ENCODE data around the gene IMP3. TPM values are rescaled to one million over a fixed set of nuclear protein-coding genes. Genes with fewer than 3 reads are reported as not detected.
"Not testable (repeated sequence)": the region's sequence is repeated elsewhere in the genome, so short reads cannot be mapped to it uniquely, and the experiment has no call there.

IMP3 gene
- total and polyA plus RNA-seq, 10 donors = 51.3 to 177 (median 103) TPM

DNA sequence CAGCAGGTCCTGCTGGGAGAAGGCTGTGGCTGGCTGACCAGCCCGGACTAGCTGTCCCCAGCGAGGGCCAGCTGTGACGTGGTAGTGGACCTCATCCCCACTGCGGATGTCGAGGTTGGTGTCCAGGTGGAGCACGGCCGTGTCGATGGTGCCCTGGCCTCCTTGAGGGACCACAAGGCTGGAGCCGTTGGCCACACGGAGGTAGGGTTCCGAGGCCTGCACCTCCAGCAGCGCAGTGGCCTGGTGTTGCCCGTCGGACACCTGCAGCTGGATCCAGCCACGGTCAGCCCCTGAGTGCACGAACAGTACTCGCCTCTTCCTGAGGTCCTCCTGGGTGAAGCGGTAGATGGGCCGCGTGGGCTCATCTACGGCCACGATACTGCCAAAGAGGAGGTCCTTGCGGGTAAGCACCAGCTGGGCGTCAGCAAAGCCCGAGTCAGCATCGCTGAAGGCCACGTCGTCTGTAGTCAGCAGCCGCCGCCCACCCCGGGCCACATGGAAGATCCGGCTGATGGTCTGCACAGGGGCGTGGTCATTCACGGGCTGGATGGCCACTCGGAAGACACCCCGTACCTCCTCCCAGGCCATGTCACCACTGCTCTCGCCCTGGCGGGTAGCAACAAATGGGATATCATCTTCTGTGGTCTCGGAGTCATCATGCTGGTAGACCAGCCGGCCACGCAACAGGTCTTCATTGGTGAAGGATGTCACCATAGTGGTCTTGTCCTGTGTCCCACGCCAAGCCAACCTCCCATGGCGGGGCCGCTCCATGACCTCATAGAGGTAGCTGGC, 47.7 kb upstream of the IMP3 start:
- Histone ChIP-seq H3K4me1 (peaks cover 0 to 23% (median 9%) of the 10 kb centered on the region in 6 donors), H3K27ac (no peak overlapping the region), H3K9me3 (no peaks in the 10 kb centered on the region), H3K27me3 (replicated peaks in 1 of 7) (peaks cover 0 to 17% (median 0%) of the 10 kb centered on the region in 7 donors), H3K4me3 (no peak overlapping the region), H3K36me3 (peaks cover 0 to 9% (median 0%) of the 10 kb centered on the region in 6 donors)
- 85 to 96% (median 87%) methylated on average over 16 to 44 of the region's 44 CpGs for WGBS, 5 donors
- no peak for DNase-seq
- intact Hi-C loops (cut with DNase I; ENCODE audit: low total_unique reads) = no loop called here
- TF ChIP-seq, protein P1, sequence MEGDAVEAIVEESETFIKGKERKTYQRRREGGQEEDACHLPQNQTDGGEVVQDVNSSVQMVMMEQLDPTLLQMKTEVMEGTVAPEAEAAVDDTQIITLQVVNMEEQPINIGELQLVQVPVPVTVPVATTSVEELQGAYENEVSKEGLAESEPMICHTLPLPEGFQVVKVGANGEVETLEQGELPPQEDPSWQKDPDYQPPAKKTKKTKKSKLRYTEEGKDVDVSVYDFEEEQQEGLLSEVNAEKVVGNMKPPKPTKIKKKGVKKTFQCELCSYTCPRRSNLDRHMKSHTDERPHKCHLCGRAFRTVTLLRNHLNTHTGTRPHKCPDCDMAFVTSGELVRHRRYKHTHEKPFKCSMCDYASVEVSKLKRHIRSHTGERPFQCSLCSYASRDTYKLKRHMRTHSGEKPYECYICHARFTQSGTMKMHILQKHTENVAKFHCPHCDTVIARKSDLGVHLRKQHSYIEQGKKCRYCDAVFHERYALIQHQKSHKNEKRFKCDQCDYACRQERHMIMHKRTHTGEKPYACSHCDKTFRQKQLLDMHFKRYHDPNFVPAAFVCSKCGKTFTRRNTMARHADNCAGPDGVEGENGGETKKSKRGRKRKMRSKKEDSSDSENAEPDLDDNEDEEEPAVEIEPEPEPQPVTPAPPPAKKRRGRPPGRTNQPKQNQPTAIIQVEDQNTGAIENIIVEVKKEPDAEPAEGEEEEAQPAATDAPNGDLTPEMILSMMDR (IDR thresholded peaks at IDR 0.05 in 8 of 11, conservative IDR thresholded peaks at IDR 0.05 in 3 of 11) = no peak
- TF ChIP-seq POLR2AphosphoS5 (IDR thresholded peaks at IDR 0.05) = no peak
- TF ChIP-seq POLR2A (IDR thresholded peaks at IDR 0.05) = no peak

DNA sequence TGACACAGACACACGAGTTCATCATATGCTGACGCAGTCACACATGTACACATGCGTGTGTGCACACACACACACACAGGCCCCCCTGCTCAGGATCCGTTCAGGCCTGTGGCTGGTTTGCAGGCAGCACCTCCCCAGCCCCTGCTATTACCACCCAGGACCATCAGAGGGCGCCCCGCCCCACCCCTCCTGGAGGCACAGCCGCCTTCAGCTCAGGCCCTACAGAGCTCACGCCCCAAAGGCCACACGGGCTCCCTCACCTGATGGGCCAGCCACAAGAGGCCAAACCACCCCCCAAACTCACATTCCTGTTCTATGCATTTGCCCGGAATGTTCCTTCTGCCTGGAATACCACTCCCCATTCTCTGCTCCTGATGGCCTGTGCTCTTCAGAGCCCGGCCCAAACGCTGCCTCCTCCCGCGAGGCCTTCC, 46.2 kb upstream of the IMP3 start:
- H3K9me3 ChIP-seq; intact Hi-C loops (cut with DNase I; ENCODE audit: low total_unique reads); H3K27ac ChIP-seq; H3K36me3 ChIP-seq; H3K4me3 ChIP-seq: not testable (repeated sequence)
- TF ChIP-seq POLR2AphosphoS5 (IDR thresholded peaks at IDR 0.05) = peak in 1 of 3 donors; percentile 8
- TF ChIP-seq, protein P1 (IDR thresholded peaks at IDR 0.05 in 8 of 11, conservative IDR thresholded peaks at IDR 0.05 in 3 of 11) = peak; percentile 49 to 92 (median 73)
- DNase-seq = peak; percentile 92
- 32 to 70% (median 35%) methylated on average over 5 to 14 of the region's 14 CpGs for WGBS, 5 donors
- Histone ChIP-seq H3K27me3 (replicated peaks in 1 of 7) (peaks cover 0 to 14% (median 0%) of the 10 kb centered on the region in 7 donors), H3K4me1 (peaks cover 0 to 16% (median 8%) of the 10 kb centered on the region in 6 donors)

DNA sequence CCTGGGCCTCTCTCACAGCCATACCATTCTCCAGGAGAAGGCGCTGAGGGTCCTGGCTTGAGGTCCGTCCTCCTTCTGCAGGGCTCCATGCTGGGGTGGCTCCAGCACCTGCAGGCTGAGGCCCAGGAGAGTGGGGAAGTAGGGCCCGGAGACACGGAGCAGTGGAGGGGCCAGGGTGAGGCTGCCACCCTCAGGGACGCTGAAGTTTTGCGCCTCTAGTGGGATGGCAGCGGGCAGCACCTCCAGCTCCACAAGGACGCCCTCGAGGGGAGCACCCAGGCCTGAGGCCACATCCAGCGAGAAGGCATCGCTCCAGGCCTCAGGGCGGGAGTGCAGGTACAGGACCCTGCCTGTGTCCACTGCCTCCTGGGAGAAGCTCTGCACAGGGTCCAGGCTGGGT, 45.2 kb upstream of the IMP3 start:
- DNase-seq = no peak
- intact Hi-C loops (cut with DNase I; ENCODE audit: low total_unique reads) = no loop called here

DNA sequence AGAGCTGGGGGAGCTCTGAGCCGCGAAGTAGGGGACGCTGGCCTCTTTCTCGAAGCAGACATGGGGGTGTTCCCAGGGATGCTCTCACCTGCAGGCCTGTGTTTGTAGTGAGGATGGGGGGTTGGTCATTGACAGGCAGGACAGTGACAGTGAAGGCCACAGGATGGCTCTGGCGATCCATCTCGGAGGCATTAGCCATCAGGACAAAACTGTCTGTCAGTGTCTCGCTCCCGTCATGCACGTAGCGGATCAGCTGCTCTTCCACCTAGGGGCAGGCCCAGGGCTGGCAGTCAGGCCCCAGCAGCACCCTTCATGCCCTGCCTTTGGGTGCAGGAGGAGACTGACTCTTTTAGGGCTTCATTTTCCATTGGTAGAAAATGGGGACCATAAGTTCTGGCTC, 44.6 kb upstream of the IMP3 start:
- Histone ChIP-seq H3K27me3 (replicated peaks in 1 of 7) (peaks cover 0 to 12% (median 0%) of the 10 kb centered on the region in 7 donors), H3K36me3 (peaks cover 0 to 9% (median 0%) of the 10 kb centered on the region in 6 donors), H3K27ac (no peak overlapping the region), H3K4me3 (no peak overlapping the region), H3K9me3 (no peaks in the 10 kb centered on the region), H3K4me1 (peaks cover 0 to 16% (median 8%) of the 10 kb centered on the region in 6 donors)
- intact Hi-C loops (cut with DNase I; ENCODE audit: low total_unique reads) = no loop called here
- DNase-seq = no peak
- WGBS, 5 donors = 86 to 94% (median 94%) methylated on average over 7 to 10 of the region's 10 CpGs
- no peak for TF ChIP-seq POLR2AphosphoS5 (IDR thresholded peaks at IDR 0.05)
- TF ChIP-seq, protein P1 (IDR thresholded peaks at IDR 0.05 in 8 of 11, conservative IDR thresholded peaks at IDR 0.05 in 3 of 11) = no peak
- TF ChIP-seq POLR2A (IDR thresholded peaks at IDR 0.05) = no peak

More for the DNA sequence above, 45.2 kb upstream of the IMP3 start:
- WGBS, 5 donors = 66 to 80% (median 75%) methylated on average over 6 to 12 of the region's 12 CpGs
- TF ChIP-seq POLR2AphosphoS5 (IDR thresholded peaks at IDR 0.05) (peak in 1 of 3 donors; percentile 8), POLR2A (IDR thresholded peaks at IDR 0.05) (no peak)
- Histone ChIP-seq H3K4me3 (no peak overlapping the region), H3K27ac (no peak overlapping the region), H3K27me3 (replicated peaks in 1 of 7) (peaks cover 0 to 14% (median 0%) of the 10 kb centered on the region in 7 donors), H3K4me1 (peaks cover 0 to 16% (median 8%) of the 10 kb centered on the region in 6 donors), H3K9me3 (no peaks in the 10 kb centered on the region), H3K36me3 (peaks cover 0 to 9% (median 0%) of the 10 kb centered on the region in 6 donors)
